KG1 (cell line): Measurements from ENCODE around the gene FOXP1.

Experiments used
- DNase-seq: peaks from one replicate; lab custom pipeline; 2025; lab: John Stamatoyannopoulos, UW

The FOXP1 gene

GRCh38 chr3:71146673-71147072 is 436.9 kb downstream of the FOXP1 start:
- no peak for DNase-seq

DNA sequence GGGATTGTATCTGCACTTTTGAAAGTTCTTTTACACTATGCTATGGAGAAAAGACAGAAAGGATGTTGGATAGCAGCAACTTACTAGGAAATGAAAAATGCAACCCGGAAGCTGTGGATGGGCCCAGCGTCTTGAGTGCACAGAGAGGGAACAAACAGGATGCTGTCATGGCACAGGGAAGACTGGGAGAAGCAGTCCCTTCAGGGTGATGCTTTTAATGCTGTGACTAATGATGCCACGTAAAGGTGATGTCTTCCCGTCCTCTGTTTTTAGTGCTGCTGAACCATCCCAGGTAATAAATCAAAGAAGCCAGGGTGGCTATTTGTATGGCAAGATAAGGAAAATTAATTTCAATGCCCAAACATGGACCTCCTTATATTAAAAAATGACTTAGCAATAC is 437.6 kb downstream of the FOXP1 start:
- DNase-seq, result no peak

GRCh38 chr3:71144525-71145253 is 438.8 kb downstream of the FOXP1 start:
- no peak for DNase-seq

- no peak for DNase-seq
Observed at GRCh38 chr3:71143493-71143892, 440.0 kb downstream of the FOXP1 start.

- DNase-seq, result no peak
Observed at GRCh38 chr3:71142441-71143161, 440.9 kb downstream of the FOXP1 start.

GRCh38 chr3:71140477-71140876 is 443.1 kb downstream of the FOXP1 start:
- no peak for DNase-seq

DNA sequence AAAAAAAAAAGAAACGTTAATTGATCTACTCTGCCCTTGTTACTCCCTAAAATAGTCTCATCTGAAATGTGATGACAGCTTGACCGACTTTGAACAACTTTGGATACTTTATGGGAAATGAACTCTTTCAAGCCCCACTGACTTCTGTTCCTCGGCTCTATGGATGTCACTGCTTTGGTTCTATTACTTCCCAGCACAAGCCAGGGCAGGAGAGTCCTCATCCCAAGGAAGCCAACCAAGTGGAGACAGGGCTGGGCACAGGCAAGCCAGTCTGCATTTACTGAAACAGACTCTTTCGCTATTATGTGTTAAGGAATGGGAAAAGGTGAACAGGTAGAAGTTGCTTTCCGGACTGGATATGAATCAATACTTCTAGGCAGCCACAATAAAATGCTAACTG is 444.0 kb downstream of the FOXP1 start:
- no peak for DNase-seq

- no peak for DNase-seq
Observed at GRCh38 chr3:71138410-71138809, 445.1 kb downstream of the FOXP1 start.

DNA sequence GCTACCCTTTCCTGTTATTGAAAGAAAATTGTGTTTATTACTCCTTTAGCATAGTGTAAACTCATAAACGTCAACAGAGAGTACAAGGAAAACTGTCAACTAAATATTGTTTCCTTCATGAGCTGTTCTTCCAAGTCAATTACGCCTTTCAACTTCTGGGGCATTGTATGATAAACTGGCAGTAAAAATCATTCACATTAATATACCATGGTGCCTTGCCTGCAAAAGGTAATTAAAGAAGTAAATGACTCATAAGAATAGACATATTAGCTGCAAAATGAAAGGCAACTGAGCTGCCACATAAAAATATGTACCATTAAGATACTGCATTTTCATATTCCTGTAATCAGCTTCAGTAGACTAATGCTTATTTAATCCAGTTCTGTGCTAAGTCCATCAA is 447.3 kb downstream of the FOXP1 start:
- DNase-seq, result no peak

- DNase-seq, result no peak
Observed at GRCh38 chr3:71135373-71136088, 448.0 kb downstream of the FOXP1 start.

GRCh38 chr3:71134521-71134920 is 449.0 kb downstream of the FOXP1 start:
- DNase-seq, result no peak

- DNase-seq, result no peak
Observed at GRCh38 chr3:71133865-71134264, 449.7 kb downstream of the FOXP1 start.

DNA sequence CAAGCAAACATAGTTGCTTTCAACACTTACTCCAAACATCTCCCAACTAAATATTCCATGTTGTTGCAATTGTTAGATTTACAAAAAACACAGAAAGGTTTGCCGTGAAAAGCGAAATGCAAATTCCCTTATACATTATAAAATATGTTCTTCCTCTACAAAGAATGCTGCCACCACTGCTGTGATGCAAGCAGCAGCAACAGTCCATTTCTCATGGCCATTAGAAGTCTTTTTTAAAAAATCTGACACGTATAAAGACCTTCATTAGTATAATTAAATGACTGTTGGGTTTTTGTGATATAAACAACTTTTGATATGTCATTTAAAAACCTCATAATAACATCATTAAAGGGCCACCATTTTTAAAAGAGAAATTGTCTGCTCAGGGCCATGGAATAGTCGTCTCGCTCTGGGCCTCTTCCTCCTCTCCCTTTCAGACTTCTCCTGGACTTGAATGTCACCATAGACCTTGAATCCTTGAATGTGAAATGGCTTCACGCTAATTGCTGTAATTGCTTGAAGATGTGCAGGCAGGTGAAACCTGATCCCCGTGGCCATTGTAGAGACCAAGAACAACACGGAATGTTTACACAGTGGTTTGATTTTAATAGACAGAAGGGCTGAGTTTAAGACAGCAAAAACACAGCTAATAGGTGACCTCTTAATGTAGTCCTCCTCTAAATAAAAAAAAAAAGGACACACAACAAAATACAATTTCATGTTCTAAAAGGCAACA is 450.4 kb downstream of the FOXP1 start:
- no peak for DNase-seq

DNA sequence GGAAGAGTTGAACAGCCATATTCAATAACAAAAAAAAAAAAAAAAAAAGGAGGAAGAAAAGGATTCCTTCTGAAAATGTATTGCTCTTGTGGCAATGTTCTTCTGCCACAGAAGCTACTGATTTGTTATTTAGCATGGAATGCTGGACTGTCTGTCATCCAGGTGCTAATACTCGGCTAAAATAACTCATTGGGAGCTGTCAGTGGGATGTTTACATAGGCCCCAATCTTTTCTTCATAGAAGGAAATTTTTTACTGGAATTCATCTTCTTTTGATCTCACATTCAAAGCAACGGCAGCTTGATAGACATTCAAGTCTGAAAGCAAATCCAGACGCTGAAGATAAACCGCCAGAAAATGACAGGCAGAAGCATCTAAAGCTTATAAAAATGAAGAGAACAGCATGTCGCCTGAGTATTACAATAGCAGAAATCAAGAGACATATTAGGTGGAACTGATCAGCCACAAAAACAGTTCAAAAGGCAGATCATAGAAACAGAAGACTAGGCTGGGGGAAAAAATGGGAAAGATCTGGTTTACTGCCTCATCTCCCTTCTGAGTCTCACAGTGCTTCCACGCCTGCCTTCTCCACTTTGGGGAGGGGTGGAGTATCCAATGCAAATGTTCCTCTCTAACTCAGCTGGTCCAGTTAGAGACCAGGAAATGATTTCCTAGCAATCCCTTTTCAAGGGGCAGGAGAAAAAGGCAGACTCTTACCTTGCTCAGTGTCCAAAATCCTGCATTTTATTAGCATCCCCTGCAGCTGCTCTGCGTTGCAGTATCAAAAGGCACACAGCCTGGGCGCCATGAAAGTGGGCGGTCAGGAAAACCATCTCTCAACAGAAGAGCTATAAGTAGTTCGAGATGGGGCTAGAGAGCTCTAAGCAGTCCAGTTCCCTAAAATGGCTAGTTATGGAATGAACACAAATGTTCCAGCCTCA is 451.9 kb downstream of the FOXP1 start:
- DNase-seq, result no peak

DNA sequence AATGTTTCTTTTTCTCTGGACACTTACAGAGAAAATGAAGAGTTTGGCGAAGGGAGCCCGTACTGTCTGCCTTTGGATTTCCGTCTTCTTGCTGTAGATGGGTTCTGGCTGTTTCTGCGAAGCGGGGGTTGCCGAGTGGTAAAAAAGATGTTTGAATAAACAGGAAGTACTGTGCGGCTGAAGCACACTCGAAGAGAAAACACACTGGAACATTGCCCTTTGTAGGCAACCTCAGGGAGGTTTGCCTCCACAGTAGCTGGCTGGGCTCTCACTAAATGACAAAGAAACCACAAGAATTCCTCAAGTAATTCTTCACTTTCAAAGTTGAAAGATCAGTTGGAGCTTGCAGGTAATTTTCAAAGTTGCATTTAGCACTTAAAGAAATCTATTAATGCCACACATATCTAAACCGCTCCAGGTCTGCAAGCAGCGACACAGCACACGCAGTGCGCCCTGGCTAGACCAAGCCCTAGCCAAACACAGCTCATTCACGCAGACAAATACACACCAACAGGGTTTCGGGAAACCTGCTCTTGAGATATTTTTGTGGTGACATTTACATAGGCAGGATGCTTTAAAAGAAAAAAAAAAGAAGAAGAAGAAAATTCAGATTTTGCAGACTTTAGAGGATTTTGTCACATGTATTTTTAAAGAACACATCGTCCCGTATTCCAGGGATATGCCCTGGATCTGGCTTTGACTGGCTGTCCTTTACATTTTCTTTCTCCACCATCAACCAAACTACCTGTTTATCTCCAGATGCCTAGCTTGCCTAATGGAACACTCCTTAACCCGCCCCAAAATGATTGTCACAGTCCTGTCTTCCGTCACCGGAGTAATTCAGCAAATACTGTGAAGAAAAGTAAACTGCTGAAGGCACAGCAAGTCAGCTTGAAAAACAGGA is 452.8 kb downstream of the FOXP1 start:
- DNase-seq, result peak; percentile 63

- DNase-seq, result peak; percentile 35
Observed at GRCh38 chr3:71129611-71130431, 453.7 kb downstream of the FOXP1 start.

DNA sequence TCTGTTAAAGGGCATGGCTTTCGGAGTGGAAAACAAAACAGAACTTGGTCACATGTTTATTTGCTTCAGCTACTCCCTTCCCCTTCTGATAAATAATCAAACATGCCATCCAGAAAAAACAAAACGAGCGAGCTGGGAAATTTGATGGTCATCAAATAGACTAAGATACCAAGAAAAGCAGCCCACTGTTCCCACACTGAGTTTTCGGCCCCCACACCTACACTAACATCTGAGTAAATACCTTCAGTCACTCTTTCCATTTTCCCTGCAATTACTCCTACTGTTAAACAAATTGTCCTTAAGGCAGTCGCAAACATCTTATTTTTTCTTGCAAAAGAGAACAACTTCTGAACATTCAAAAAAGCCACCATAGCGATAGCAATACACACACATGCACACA is 454.6 kb downstream of the FOXP1 start:
- no peak for DNase-seq

DNA sequence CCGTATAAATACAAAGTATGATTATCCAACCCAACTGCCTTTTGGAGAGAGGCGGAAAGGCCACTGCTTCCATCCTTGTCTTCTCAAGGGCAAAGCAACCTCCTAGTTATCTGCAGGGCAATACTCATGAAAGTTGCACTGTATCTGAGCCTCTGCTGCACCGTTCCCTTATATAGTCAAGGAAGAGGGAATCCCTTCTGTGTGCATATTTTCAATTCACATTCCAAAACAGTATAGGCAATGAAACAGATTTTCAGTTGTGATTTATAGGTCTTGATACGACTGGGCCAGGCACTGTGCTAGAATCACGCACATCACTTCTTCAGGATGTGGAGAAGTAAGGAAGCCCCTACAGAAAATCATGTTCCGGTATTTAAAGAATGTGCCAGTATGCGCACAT is 455.7 kb downstream of the FOXP1 start:
- no peak for DNase-seq
